GM20000 (cell line): ENCODE measurements around the gene CCR1.
A peak's percentile ranks its signal among the peaks of the same experiment; 100 is the strongest.

Source experiments
- DNase-seq: peaks from one replicate; pipeline ENCODE4 v3.0.0; 2012; ENCODE audit warnings: low spot score
- TF ChIP-seq, protein P1 (sequence below): IDR thresholded peaks from 2 replicates; pipeline ENCODE4 v1.5.1; 2012; ENCODE audit warnings: mild to moderate bottlenecking, control low read depth; ENCODE audit errors: extremely low read depth, missing control alignments

CCR1 gene

DNA sequence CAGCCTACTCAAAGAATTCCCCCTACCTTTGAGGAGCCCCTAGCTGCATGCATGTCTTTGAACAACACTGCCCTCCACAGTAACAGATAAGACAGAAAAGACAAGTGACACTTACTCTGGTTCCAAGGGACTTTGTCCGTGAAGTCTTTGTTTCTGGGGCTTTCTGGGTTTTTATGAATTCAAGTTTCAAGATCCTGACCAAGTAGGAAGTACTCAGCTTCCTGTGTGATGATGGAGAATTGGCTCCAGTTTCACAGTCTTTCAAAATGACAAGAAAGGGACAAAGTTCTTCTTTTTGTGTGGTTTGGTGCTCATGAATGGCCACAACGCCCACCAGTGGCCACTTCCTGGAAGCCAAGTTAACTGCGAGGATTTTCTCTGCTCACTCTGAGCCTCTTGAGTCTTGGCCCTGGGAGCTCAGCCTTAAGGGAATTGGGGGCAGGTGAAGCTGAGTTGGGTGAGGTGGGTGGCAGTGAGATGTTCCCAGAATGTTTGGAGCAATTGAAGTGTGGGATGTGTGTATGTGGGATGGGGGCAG is at the start of gene CCR1:
CCR1 (minus strand) TSS at position 147 of the 538 bp plus-strand sequence. CDS start 4,000 bp downstream, outside the sequence.
- peak; percentile 58 for DNase-seq
- TF ChIP-seq, protein P1, sequence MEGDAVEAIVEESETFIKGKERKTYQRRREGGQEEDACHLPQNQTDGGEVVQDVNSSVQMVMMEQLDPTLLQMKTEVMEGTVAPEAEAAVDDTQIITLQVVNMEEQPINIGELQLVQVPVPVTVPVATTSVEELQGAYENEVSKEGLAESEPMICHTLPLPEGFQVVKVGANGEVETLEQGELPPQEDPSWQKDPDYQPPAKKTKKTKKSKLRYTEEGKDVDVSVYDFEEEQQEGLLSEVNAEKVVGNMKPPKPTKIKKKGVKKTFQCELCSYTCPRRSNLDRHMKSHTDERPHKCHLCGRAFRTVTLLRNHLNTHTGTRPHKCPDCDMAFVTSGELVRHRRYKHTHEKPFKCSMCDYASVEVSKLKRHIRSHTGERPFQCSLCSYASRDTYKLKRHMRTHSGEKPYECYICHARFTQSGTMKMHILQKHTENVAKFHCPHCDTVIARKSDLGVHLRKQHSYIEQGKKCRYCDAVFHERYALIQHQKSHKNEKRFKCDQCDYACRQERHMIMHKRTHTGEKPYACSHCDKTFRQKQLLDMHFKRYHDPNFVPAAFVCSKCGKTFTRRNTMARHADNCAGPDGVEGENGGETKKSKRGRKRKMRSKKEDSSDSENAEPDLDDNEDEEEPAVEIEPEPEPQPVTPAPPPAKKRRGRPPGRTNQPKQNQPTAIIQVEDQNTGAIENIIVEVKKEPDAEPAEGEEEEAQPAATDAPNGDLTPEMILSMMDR: peak; percentile 55

DNA sequence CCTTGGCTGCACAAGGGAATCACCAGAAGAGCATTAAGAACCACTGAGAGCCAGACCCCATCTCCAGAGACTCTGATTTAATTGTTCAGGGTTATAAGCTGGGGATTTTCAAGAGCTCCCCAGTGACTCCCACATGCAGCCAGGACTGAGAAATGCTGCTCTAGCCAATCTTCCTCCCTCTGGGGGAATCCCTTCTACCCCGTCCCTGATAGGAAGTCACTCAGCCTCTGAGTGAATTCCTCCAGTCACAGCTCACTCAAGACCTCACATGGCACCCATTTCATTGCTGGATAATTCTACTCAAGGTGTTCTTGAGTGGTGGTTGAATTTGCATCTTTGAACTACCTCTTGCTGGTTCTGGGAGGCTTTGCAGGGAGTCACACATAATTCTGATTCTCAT is 44.9 kb upstream of the CCR1 start:
- TF ChIP-seq, protein P1: no peak
- DNase-seq: no peak

DNA sequence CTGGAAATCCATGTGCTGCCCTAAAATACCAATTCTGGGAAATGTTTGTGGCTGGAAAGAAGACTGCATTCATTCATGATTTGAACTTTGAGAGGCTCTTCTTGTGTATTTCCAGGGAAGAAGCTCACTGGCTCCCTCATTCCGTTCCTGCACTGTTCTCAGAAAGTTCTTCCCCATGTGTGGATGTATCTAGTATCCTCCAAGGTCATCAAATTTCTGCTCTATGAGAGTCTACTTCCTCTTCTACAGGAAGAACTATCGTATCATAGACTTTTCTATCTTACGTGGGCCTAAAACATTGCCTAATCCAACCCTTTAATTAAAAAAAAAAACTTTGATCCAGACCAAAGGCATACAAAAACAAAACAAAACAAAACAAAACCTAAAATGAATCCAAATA is 37.0 kb upstream of the CCR1 start:
- DNase-seq: no peak
- TF ChIP-seq, protein P1: no peak

DNA sequence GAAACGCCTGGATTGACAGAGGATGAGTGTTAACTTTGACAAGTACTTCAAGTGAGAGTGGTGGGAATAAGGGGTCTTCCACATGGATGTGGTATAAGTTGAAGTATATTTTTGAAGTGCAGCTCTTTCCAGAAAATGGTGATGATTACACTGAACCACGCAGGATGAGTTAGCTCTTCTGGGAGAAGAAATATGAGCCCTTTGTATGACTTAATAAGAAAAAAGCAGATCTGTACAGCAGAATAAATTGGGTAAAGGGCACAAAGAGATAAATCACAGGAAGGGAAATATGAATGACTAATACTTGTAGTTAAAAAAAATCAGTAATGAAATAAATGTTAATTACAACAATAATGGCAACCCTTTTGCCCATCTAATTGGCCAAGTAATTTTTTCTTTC is 35.4 kb upstream of the CCR1 start:
- TF ChIP-seq, protein P1: no peak

DNA sequence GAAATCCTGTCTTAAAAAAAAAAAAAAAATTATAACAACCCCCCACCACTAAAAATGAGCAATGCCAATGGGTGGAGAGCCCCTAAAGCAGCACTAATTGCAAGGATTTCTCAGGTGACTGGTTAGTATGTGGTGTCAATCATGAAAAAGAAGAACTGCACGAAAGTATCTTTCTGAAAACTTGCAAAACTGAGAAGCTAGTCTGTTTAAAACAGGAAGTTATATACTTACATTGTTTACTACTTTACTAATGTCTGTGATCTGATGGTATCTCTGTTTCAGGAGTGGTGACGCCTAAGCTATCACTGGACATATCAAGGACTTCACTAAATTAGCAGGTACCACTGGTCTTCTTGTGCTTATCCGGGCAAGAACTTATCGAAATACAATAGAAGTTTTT is 34.0 kb upstream of the CCR1 start, which contains the start of gene CCR3:
CCR3 (plus strand) TSS at position 341 of the 400 bp plus-strand sequence. CDS start 22,699 bp downstream, outside the sequence.
- DNase-seq: no peak
- TF ChIP-seq, protein P1: no peak

More for the DNA sequence above, 35.4 kb upstream of the CCR1 start:
- DNase-seq: no peak

DNA sequence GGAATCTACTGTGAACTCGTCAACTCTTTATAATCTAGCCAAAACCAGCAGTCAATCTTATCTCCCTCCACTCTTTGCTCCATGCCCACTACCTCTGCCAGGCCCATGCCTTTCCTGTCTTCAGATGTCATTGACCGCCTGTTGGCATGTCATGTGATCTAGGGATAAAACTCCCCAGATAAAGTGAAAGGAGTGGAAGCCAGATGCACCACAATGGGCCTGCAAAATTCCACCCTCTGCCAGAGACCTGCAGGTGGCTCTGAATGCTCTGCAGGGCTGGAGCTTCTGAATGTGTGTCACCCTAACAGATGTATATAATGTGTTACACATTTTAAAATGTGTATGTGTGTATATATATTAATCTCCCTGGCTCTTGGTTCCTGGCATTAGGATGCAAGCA is 31.8 kb upstream of the CCR1 start:
- TF ChIP-seq, protein P1: no peak

DNA sequence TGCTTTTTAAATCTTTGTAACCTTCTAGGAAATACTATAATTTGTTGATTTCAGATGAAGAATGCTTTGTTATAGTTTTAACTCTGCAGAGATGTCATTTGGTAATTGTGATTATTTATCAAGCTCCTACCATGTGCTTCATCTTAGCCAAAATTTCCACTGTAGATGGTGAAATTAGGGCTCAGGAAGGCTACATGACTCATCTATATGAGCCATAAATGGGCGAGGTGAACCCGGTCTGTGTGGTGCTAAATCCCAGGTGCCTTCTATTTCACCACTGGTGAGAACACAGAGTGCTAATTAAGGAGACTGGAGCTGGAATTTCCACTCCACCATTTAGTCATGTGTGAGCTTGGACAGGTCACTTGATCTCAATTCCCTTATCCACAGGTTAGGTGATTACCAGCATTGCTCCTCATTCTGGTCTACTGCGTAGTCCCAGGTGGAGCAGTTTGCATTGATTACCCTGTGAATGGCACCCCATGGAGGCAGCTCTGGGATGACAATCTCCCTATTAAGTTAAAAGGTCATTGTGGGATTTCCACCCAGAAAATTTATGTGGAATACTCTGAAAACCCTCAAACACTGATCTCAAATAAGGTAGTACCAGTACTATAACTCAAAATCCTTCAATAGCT is 31.3 kb upstream of the CCR1 start:
- no peak for DNase-seq
- TF ChIP-seq, protein P1: no peak

More for the DNA sequence above, 31.8 kb upstream of the CCR1 start:
- DNase-seq: no peak
